K562 (cell line): Measurements from ENCODE around the gene JSRP1.

Source experiments
- BRF1 ChIP-seq: IDR thresholded peaks from 3 replicates; pipeline ENCODE4 v1.6.1; 2011; ENCODE audit warnings: borderline replicate concordance, mild to moderate bottlenecking; ENCODE audit not compliant: insufficient read length; ENCODE audit errors: extremely low read depth
- CBX1 ChIP-seq: sonication (generic); IDR thresholded peaks from 2 replicates; pipeline ENCODE4 v1.6.1; 2016; ENCODE audit warnings: antibody characterized with exemption, low read depth, mild to moderate bottlenecking
- EZH2 ChIP-seq: IDR thresholded peaks from 2 replicates; pipeline ENCODE4 v1.6.1; 2012; ENCODE audit warnings: low read depth, mild to moderate bottlenecking, inconsistent platforms, low read length, borderline replicate concordance
- MYC ChIP-seq, 2 experiments: fragments of 250-450 bp in 1 of 2; sonication (Bioruptor Pico) in 1 of 2; IDR thresholded peaks; 2 replicates each; pipeline versions ENCODE4 v1.5.1 to v1.6.1; 2012 to 2021; ENCODE audit warnings: low read depth in 2 of 2, borderline replicate concordance in 1 of 2, improper control_type of control experiment in 1 of 2, low read length in 1 of 2, mild to moderate bottlenecking in 1 of 2, moderate library complexity in 1 of 2
- POLR2AphosphoS5 ChIP-seq: IDR thresholded peaks from 2 replicates; pipeline ENCODE4 v1.6.1; 2011; ENCODE audit warnings: mild to moderate bottlenecking, low read depth, low read length, moderate library complexity; ENCODE audit not compliant: control insufficient read depth, insufficient read depth
- SMARCA4 ChIP-seq: fragments of 450-650 bp; IDR thresholded peaks from 2 replicates; pipeline ENCODE4 v1.6.1; 2016
- STAG1 ChIP-seq: sonication (generic); formaldehyde crosslinking; IDR thresholded peaks from 2 replicates; pipeline ENCODE4 v1.5.0; 2020; ENCODE audit warnings: missing genetic modification reagents, borderline replicate concordance
- TARDBP ChIP-seq: fragments of 450-650 bp; IDR thresholded peaks from 2 replicates; pipeline ENCODE4 v1.6.1; 2016
- ZSCAN29 ChIP-seq: fragments of 450-650 bp; IDR thresholded peaks from 2 replicates; pipeline ENCODE4 v1.6.1; 2017
- TF ChIP-seq, protein P1 (sequence below): sonication (generic); formaldehyde crosslinking; IDR thresholded peaks from 2 replicates; pipeline ENCODE4 v1.9.0; 2022; ENCODE audit warnings: mild to moderate bottlenecking, missing genetic modification reagents
- TF ChIP-seq, protein P2 (sequence below), 3 experiments: IDR thresholded peaks in 2 of 3; conservative IDR thresholded peaks in 1 of 3; 2 replicates each; pipeline ENCODE4 v1.5.1; 2011 to 2012; ENCODE audit warnings: low read length in 3 of 3, mild to moderate bottlenecking in 3 of 3, control low read depth in 2 of 3, improper control_type of control experiment in 1 of 3, inconsistent platforms in 1 of 3, low read depth in 1 of 3, mixed read lengths in 1 of 3, moderate library complexity in 1 of 3; ENCODE audit not compliant: insufficient read depth in 2 of 3
- TF ChIP-seq, protein P3 (sequence below): fragments of 450-650 bp; IDR thresholded peaks from 2 replicates; pipeline ENCODE4 v1.6.1; 2017; ENCODE audit warnings: antibody characterized with exemption
- TF ChIP-seq, protein P4 (sequence below): fragments of 450-650 bp; IDR thresholded peaks from 2 replicates; pipeline ENCODE4 v1.6.1; 2016; ENCODE audit warnings: mild to moderate bottlenecking
- TF ChIP-seq, protein P5 (sequence below): fragments of 250-450 bp; sonication (Bioruptor Pico); IDR thresholded peaks from 2 replicates; pipeline ENCODE4 v1.9.0; 2021; ENCODE audit warnings: mild to moderate bottlenecking

DNA sequence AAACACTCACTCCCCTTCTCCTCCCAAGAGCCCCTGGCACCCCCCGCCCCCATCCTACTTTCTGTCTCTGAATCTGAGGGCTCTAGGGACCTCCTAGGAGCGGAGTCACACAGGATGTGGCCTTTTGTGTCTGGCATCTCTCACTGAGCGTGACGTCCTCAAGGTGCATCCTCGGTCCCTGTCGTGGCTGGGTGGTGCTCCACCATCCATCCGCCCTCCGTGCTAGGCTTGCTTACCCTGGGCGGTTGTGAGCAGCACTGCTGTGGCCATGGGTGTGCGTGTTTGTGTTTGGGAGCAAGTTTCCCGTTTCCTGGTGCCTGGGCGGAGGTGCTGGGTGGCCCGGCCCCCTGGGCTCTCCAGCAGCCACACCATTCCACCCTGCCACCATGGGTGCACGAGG lies 32.3 kb downstream of the JSRP1 start:
- TF ChIP-seq, protein P1, sequence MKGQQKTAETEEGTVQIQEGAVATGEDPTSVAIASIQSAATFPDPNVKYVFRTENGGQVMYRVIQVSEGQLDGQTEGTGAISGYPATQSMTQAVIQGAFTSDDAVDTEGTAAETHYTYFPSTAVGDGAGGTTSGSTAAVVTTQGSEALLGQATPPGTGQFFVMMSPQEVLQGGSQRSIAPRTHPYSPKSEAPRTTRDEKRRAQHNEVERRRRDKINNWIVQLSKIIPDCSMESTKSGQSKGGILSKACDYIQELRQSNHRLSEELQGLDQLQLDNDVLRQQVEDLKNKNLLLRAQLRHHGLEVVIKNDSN (CRISPR knock-in tag), result no peak
- TF ChIP-seq SMARCA4 (no peak), CBX1 (no peak), TARDBP (no peak), BRF1 (no peak), POLR2AphosphoS5 (no peak), STAG1 (CRISPR knock-in tag) (no peak), MYC (IDR thresholded peaks at IDR 0.05; ENCODE audit: low read depth, low read length) (no peak), MYC (CRISPR knock-in tag; IDR thresholded peaks at IDR 0.05; ENCODE audit: borderline replicate concordance, low read depth) (no peak), EZH2 (no peak), ZSCAN29 (no peak)
- TF ChIP-seq, protein P2, sequence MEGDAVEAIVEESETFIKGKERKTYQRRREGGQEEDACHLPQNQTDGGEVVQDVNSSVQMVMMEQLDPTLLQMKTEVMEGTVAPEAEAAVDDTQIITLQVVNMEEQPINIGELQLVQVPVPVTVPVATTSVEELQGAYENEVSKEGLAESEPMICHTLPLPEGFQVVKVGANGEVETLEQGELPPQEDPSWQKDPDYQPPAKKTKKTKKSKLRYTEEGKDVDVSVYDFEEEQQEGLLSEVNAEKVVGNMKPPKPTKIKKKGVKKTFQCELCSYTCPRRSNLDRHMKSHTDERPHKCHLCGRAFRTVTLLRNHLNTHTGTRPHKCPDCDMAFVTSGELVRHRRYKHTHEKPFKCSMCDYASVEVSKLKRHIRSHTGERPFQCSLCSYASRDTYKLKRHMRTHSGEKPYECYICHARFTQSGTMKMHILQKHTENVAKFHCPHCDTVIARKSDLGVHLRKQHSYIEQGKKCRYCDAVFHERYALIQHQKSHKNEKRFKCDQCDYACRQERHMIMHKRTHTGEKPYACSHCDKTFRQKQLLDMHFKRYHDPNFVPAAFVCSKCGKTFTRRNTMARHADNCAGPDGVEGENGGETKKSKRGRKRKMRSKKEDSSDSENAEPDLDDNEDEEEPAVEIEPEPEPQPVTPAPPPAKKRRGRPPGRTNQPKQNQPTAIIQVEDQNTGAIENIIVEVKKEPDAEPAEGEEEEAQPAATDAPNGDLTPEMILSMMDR (IDR thresholded peaks at IDR 0.05 in 2 of 3, conservative IDR thresholded peaks at IDR 0.05 in 1 of 3; ENCODE audit: insufficient read depth in 2 of 3, low read depth in 1 of 3, low read length in 3 of 3), result no peak
- TF ChIP-seq, protein P3, sequence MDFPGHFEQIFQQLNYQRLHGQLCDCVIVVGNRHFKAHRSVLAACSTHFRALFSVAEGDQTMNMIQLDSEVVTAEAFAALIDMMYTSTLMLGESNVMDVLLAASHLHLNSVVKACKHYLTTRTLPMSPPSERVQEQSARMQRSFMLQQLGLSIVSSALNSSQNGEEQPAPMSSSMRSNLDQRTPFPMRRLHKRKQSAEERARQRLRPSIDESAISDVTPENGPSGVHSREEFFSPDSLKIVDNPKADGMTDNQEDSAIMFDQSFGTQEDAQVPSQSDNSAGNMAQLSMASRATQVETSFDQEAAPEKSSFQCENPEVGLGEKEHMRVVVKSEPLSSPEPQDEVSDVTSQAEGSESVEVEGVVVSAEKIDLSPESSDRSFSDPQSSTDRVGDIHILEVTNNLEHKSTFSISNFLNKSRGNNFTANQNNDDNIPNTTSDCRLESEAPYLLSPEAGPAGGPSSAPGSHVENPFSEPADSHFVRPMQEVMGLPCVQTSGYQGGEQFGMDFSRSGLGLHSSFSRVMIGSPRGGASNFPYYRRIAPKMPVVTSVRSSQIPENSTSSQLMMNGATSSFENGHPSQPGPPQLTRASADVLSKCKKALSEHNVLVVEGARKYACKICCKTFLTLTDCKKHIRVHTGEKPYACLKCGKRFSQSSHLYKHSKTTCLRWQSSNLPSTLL, result no peak
- TF ChIP-seq, protein P4, sequence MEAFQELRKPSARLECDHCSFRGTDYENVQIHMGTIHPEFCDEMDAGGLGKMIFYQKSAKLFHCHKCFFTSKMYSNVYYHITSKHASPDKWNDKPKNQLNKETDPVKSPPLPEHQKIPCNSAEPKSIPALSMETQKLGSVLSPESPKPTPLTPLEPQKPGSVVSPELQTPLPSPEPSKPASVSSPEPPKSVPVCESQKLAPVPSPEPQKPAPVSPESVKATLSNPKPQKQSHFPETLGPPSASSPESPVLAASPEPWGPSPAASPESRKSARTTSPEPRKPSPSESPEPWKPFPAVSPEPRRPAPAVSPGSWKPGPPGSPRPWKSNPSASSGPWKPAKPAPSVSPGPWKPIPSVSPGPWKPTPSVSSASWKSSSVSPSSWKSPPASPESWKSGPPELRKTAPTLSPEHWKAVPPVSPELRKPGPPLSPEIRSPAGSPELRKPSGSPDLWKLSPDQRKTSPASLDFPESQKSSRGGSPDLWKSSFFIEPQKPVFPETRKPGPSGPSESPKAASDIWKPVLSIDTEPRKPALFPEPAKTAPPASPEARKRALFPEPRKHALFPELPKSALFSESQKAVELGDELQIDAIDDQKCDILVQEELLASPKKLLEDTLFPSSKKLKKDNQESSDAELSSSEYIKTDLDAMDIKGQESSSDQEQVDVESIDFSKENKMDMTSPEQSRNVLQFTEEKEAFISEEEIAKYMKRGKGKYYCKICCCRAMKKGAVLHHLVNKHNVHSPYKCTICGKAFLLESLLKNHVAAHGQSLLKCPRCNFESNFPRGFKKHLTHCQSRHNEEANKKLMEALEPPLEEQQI, result no peak
- TF ChIP-seq, protein P5, sequence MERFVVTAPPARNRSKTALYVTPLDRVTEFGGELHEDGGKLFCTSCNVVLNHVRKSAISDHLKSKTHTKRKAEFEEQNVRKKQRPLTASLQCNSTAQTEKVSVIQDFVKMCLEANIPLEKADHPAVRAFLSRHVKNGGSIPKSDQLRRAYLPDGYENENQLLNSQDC, result no peak
